OCI-M2 (cell line): ENCODE data around the gene UHRF1.
"Not testable (repeated sequence)": the region's sequence is repeated elsewhere in the genome, so short reads cannot be mapped to it uniquely, and the experiment has no call there.

Source experiments
- DNase-seq: peaks from one replicate; lab custom pipeline; 2025; ENCODE audit not compliant: unreplicated experiment; lab: John Stamatoyannopoulos, UW

Gene UHRF1

GRCh38 chr19:4933528-4933927, 24.2 kb downstream of the UHRF1 start:
- no peak for DNase-seq

- no peak for DNase-seq
These were observed 26.1 kb downstream of the UHRF1 start for GRCh38 chr19:4935444-4935843.

DNA sequence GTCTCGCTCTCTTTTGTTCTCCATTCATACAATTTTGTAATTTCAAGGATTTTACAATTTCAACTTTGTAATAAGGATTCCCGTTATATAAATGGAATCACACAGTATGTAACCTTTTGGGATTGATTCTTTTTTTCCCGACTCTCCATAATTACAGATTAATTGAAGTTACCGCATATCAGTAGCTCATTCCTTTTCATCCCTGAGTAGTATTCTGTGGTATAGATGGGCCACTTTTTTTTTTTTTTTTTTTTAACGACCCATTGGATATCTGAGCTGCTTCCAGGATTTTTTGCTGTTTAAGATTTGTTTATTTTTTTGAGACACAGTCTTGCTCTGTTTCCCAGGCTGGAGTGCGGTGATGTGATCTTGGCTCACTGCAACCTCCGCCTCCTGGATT, 27.8 kb downstream of the UHRF1 start:
- no peak for DNase-seq

GRCh38 chr19:4938461-4938860, 29.2 kb downstream of the UHRF1 start:
- not testable (repeated sequence) for DNase-seq

GRCh38 chr19:4939466-4939865, 30.2 kb downstream of the UHRF1 start:
- no peak for DNase-seq

DNA sequence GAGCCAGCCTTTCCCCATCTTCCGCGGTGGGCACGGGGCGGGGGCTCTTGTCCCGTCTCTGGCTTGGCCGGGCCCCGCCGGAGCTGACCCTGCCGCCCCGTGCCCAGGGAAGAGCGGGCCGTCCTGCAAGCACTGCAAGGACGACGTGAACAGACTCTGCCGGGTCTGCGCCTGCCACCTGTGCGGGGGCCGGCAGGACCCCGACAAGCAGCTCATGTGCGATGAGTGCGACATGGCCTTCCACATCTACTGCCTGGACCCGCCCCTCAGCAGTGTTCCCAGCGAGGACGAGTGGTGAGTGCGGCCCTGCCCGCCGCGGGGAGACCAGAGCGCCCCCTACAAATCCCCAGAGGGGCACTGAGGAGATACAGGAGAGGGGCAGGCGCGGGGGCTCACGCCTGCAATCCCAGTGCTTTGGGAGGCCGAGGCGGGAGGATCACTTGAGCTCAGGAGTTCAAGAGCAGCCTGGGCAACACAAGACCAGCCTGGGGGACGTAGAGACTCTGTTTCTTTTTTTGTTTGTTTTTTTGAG, 32.4 kb downstream of the UHRF1 start:
- not testable (repeated sequence) for DNase-seq

DNA sequence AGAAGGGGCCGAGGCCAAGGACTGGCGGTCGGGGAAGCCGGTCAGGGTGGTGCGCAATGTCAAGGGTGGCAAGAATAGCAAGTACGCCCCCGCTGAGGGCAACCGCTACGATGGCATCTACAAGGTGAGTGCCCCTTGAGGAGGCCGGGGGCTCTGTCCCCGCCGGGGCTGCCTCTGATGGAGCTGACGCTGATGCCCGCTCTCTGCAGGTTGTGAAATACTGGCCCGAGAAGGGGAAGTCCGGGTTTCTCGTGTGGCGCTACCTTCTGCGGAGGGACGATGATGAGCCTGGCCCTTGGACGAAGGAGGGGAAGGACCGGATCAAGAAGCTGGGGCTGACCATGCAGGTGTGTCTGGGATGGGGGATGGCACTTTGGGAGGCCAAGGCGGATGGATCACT, 41.3 kb downstream of the UHRF1 start:
- not testable (repeated sequence) for DNase-seq

- DNase-seq, result no peak
These were observed 42.4 kb downstream of the UHRF1 start for GRCh38 chr19:4951656-4952055.

- no peak for DNase-seq
These were observed 43.6 kb downstream of the UHRF1 start for GRCh38 chr19:4952945-4953344.

DNA sequence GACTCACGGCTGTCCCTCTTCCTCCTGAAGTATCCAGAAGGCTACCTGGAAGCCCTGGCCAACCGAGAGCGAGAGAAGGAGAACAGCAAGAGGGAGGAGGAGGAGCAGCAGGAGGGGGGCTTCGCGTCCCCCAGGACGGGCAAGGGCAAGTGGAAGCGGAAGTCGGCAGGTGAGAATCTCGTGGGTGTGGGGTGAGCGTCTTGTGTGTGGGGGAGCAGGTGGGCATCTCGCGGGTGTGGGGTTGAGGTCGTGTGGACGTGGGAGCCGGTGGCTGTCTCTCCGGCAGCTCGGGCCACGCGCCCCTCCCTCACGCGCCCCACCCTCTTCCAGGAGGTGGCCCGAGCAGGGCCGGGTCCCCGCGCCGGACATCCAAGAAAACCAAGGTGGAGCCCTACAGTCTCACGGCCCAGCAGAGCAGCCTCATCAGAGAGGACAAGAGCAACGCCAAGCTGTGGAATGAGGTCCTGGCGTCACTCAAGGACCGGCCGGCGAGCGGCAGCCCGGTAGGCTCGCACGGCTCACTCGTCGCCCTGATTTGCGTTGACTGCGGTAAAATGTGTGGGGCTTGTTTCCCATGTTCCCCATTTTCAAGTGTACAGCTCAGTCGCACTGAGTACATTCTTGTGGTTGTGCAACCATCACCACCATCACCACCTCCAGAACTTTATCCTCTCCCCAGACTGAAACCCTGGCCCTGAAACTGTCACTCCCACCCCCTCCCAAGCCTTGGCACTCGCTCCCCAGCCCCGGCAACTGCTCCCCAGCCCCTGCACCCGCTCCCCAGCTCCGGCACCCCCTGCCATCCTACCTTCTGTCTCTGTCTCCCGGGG, 45.2 kb downstream of the UHRF1 start:
- not testable (repeated sequence) for DNase-seq

DNA sequence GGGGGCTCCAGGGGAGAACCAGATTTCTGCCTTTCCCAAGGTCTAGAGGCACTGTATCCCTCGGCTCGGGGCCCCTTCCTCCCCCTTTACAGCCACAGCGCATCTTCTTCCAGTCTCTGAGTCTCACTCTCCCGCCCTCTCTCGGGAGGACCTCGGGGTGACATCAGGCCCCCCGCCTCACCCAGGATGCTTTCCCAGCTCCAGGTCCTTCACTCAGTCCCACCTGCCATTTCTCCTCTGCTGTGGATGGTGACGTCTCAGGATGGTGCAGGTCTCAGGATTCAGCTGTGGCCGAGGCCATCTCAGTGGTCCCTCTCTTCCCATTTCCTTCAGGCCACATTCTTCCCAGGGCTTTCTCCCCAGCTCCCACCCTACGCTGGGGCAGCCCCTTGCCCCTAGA, 46.0 kb downstream of the UHRF1 start:
- no peak for DNase-seq

GRCh38 chr19:4957981-4958380, 48.7 kb downstream of the UHRF1 start:
- no peak for DNase-seq

GRCh38 chr19:4962085-4962619, 52.9 kb downstream of the UHRF1 start:
- DNase-seq, result no peak

DNA sequence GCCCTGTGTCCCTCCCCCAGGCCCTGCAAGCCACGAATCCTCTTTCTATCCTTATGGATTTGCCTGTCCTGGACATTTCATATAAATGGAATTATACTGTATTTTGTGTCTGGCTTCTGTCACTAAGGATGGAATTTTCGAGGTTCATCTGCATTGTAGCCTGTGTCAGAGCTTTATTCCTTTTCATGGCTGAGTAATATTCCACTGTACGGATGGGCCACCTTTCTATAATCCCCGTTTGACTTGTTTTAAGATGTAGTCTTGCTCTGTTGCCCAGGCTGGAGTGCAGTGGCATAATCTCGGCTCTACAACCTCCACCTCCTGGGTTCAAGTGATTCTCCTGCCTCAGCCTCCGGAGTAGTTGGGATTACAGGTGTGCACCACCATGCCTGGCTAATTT, 55.8 kb downstream of the UHRF1 start:
- no peak for DNase-seq

DNA sequence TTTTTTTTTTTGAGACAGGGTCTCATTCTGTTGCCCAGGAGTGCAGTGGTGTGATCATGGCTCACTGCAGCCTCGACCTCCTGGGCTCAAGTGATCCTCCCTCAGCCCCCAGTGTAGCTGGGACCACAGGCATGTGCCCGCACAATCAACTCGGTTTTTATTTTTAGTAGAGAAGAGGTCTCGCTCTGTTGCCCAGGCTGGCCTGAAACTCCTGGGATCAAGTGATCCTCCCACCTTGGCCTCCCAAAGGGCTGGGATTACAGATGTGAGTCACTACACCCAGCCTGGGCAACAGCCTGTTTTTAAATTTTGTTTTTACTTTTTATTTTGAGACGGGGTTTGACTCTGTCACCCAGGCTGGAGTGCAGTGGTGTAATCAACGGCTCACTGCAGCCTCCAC, 57.3 kb downstream of the UHRF1 start:
- DNase-seq, result no peak

GRCh38 chr19:4967738-4968461, 58.6 kb downstream of the UHRF1 start:
- no peak for DNase-seq

DNA sequence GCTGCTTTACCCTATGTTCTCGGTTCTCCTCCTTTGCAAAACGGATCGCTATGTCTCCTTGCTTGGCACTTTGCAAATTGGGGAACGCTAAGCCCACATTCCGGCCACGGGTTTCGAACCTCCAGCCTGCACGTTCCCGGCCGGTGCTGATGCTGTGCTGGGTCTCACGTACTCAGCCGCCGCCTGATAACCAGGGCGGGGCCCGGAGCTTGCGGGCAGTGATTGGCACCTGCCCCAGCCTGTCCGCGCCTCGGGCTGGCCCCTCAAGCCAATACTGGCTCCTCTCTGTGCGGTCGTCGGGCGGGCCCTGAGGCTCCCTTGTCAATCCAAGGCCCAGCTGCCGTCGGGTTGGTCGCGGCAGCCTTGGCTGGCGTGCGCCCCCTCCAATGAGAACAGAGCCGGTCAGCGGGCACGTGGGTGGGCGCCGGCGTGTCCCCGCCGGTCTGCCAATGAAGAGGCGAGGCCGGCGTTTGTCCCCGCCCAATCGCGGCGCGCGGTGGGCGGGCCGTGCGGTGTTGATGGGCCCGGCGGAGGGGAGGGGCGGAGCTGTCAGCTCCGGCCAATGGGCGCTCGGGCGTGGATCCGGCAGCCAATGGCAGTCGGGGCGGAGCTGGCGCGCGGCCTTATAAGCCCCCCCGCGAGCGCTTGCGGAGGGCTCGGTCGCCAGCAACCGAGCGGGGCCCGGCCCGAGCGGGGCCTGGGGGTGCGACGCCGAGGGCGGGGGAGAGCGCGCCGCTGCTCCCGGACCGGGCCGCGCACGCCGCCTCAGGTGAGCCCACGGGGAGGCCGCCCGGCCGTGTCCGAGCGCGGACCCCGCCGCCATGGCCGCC, 59.4 kb downstream of the UHRF1 start, which contains the start of gene KDM4B:
KDM4B (plus strand) TSS at position 652 of the 830 bp plus-strand sequence. CDS start 63,778 bp downstream, outside the sequence.
- peak; percentile 90 for DNase-seq

DNA sequence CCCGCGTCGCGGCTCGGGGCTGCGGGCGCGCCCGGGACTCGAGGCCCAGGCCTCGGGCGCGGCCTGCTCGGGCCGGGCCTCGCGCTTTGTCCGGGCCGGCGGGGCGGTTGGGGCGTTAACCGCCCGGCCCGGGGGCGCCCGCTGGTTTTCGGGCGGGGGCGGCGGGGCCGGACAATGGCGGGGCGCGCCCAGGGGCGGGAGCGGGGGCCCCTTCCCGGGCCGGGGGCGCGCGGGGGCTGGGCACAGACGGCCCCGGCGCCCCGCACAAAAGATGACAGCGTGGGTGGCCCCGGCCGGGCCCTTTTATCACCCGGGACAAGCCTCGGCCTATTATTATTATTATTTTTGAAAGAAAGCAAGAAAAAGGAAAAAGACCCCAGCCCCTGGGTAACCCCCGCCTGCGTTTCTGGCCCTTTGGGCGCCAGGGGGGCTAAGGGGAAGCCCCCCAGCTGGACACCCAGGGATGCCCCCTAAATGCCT, 60.0 kb downstream of the UHRF1 start:
- DNase-seq, result no peak

DNA sequence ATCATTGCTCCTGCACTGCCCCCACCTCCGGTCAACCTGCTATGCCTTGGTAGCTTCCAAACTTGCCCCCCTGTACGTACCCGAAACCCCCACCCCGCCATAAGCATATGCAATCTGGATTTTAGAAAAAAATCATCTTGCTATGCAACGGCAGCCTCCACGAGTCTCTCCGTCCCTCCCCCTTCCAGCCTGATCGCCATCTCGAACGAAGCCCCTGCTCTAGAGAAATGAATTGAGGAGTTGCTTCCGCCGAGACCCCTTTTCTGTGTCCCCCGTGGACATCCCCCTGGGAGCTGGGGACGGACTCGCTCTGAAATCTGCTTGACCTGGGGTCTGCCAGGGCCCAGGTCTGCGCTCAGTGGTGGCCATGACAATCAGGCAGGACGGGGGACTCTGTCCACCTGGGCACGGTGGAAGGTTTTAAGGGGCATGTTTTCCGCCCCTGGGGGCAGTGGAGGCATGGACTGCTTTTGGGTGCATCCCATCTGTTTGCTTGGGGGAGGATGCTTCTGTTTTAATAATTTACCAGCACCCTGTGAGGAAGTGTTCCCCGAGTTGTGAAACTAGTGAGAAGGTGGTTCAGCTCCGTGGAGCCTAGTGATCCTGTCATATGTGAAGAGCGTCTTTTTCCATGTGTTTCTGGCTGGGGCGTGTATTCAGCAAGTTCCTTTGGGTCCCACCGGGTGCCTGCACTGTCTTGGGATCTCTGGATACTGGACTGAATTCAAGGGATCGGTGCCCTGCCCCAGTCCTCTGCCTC, 60.7 kb downstream of the UHRF1 start:
- no peak for DNase-seq
